Measurements from ENCODE around the gene SMOC1. TPM values are rescaled to one million over a fixed set of nuclear protein-coding genes. Genes with fewer than 3 reads are reported as not detected.

Gene SMOC1
- total and polyA plus RNA-seq, 2 of the 8 experiments (the other 6 are each of a cell fraction or from before 2014, with no cell fraction given) = 1.6 to 2.4 TPM

DNA sequence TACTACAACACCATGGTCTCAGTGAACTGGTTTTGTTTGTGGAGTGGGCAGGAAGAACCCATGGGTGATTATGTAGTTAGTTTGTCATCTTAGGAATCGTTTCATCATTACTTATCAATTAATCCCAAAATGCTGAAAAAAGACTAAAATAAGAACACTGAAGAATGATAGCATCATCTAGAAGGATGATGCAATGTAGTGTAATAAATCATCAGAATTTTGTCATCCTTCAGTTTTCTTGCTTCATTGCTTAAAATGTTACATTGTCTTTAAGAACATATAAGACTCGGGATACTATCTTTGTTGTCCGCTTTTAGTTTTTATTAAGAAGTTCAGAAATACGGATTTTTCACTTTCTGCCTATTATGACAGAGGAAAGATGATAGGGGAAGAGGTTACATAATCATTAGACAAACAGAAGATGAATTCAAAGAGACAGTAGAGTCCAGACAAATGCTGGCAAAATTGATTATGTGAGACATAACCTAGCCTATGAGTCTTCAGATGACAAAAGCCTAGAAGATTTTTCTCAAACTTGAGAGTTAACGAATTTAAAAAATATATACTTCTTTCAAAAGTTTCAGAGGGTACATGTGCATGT lies 10.8 kb upstream of the SMOC1 start (continued):
- TF ChIP-seq ASH2L (IDR thresholded peaks at IDR 0.05; ENCODE audit: low read length) = no peak
- no peak for TF ChIP-seq RXRA (IDR thresholded peaks at IDR 0.05; ENCODE audit: insufficient read depth, low read depth, low read length)
- no peak for TF ChIP-seq PHF8 (conservative IDR thresholded peaks at IDR 0.05; ENCODE audit: low read depth, low read length)
- no peak for TF ChIP-seq POU5F1 (IDR thresholded peaks at IDR 0.05; ENCODE audit: low read depth, low read length)
- TF ChIP-seq, protein P1, sequence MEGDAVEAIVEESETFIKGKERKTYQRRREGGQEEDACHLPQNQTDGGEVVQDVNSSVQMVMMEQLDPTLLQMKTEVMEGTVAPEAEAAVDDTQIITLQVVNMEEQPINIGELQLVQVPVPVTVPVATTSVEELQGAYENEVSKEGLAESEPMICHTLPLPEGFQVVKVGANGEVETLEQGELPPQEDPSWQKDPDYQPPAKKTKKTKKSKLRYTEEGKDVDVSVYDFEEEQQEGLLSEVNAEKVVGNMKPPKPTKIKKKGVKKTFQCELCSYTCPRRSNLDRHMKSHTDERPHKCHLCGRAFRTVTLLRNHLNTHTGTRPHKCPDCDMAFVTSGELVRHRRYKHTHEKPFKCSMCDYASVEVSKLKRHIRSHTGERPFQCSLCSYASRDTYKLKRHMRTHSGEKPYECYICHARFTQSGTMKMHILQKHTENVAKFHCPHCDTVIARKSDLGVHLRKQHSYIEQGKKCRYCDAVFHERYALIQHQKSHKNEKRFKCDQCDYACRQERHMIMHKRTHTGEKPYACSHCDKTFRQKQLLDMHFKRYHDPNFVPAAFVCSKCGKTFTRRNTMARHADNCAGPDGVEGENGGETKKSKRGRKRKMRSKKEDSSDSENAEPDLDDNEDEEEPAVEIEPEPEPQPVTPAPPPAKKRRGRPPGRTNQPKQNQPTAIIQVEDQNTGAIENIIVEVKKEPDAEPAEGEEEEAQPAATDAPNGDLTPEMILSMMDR (IDR thresholded peaks at IDR 0.05; ENCODE audit: control extremely low read depth in 1 of 3, insufficient read depth in 1 of 3, low read depth in 1 of 3, low read length in 3 of 3) = no peak

Measured in H1 (cell line).